Esophagus (tissue), 2 donors: ENCODE measurements around the gene RUNDC3A. TPM values are rescaled to one million over a fixed set of nuclear protein-coding genes. Genes with fewer than 3 reads are reported as not detected.
A peak's percentile ranks its signal among the peaks of the same experiment; 100 is the strongest.

ENCODE experiments used
- H3K27ac ChIP-seq, 2 donors: one replicate each; pipeline ENCODE4 v1.5.1; 2013; ENCODE audit warnings: low read depth in 2 of 2, mild to moderate bottlenecking in 2 of 2, inconsistent platforms in 1 of 2, low read length in 1 of 2, moderate library complexity in 1 of 2
- H3K27me3 ChIP-seq, 2 donors: one replicate each; pipeline ENCODE4 v1.6.1; 2013; ENCODE audit warnings: low read length in 2 of 2, control low read depth in 1 of 2, mild to moderate bottlenecking in 1 of 2; ENCODE audit not compliant: insufficient read depth in 2 of 2, control insufficient read depth in 1 of 2
- H3K36me3 ChIP-seq, 2 donors: one replicate each; pipeline ENCODE4 v1.6.1; 2013; ENCODE audit warnings: low read length in 1 of 2; ENCODE audit not compliant: control insufficient read depth in 2 of 2, insufficient read depth in 2 of 2
- H3K4me1 ChIP-seq, 2 donors: one replicate each; pipeline ENCODE4 v1.6.1; 2013; ENCODE audit warnings: low read length in 1 of 2; ENCODE audit not compliant: control insufficient read depth in 2 of 2, insufficient read depth in 2 of 2
- H3K4me3 ChIP-seq, 2 donors: one replicate each; pipeline ENCODE4 v1.5.1; 2013; ENCODE audit warnings: low read length in 2 of 2, mild to moderate bottlenecking in 2 of 2, low read depth in 1 of 2, moderate library complexity in 1 of 2
- H3K9me3 ChIP-seq, 2 donors: one replicate each; pipeline ENCODE4 v1.6.1; 2013; ENCODE audit warnings: mild to moderate bottlenecking in 2 of 2, low read depth in 1 of 2, low read length in 1 of 2, moderate library complexity in 1 of 2; ENCODE audit not compliant: control insufficient read depth in 2 of 2, insufficient read depth in 1 of 2
- WGBS, 2 donors: extraction: QIAGEN DNeasy Blood & Tissue Kit; methylation state at CpG; one replicate each; pipeline ENCODE4 v1.1.7; 2013; 5-methylcytosine and 5-hydroxymethylcytosine counted together
- polyA plus RNA-seq, 2 donors: library from polyadenylated mRNA; stranded (reverse); fragments of 200-250 nt; gene quantifications; one replicate each; pipeline ENCODE4 v1.2.3, GENCODE V29; 2013
- donor health status: healthy with polysubstance abuse.
- donor health status: Bipolar disorder and iron deficiency.

Gene RUNDC3A
- under 1 TPM; 0.77 to 0.88 TPM for polyA plus RNA-seq

- Histone ChIP-seq H3K27me3 (no peaks in the 10 kb centered on the region), H3K4me3 (peak within 1 kb of the TSS; percentile 19 to 29)
Observed at GRCh38 chr17:44308320-44308818, at the start of gene RUNDC3A. Gene RUNDC3A (plus strand): TSS chr17:44308601. CDS start chr17:44308833, 232 bp downstream.

GRCh38 chr17:44258811-44259351, 49.5 kb upstream of the RUNDC3A start:
- no peak overlapping the region for H3K27ac ChIP-seq
- no peaks in the 10 kb centered on the region for H3K36me3 ChIP-seq
- 70 to 76% methylated on average over 17 of the region's 17 CpGs for WGBS, 2 donors
- H3K4me3 ChIP-seq = no peak overlapping the region
- H3K9me3 ChIP-seq = no peaks in the 10 kb centered on the region
- H3K4me1 ChIP-seq = no peaks in the 10 kb centered on the region
- H3K27me3 ChIP-seq = no peaks in the 10 kb centered on the region

More at GRCh38 chr17:44308320-44308818, at the start of gene RUNDC3A:
- 1 to 2% methylated on average over 30 to 39 of the region's 39 CpGs for WGBS, 2 donors
- Histone ChIP-seq H3K27ac (peak within 1 kb of the TSS in 1 of 2 donors; percentile 40), H3K36me3 (no peaks in the 10 kb centered on the region), H3K9me3 (no peaks in the 10 kb centered on the region), H3K4me1 (peaks cover 10 to 19% of the 10 kb centered on the region in 2 donors)

- Histone ChIP-seq H3K27ac (no peak overlapping the region), H3K4me1 (no peaks in the 10 kb centered on the region), H3K27me3 (no peaks in the 10 kb centered on the region), H3K4me3 (no peak overlapping the region), H3K36me3 (no peaks in the 10 kb centered on the region), H3K9me3 (no peaks in the 10 kb centered on the region)
- WGBS, 2 donors = 87 to 95% methylated on average over 6 of the region's 6 CpGs
Observed at GRCh38 chr17:44260296-44260695, 48.1 kb upstream of the RUNDC3A start.

GRCh38 chr17:44262654-44263225, 45.7 kb upstream of the RUNDC3A start:
- H3K9me3 ChIP-seq = no peaks in the 10 kb centered on the region
- no peak overlapping the region for H3K27ac ChIP-seq
- H3K4me1 ChIP-seq = no peaks in the 10 kb centered on the region
- H3K4me3 ChIP-seq = no peak overlapping the region
- no peaks in the 10 kb centered on the region for H3K27me3 ChIP-seq
- 73 to 75% methylated on average over 11 of the region's 11 CpGs for WGBS, 2 donors
- H3K36me3 ChIP-seq = no peaks in the 10 kb centered on the region

- Histone ChIP-seq H3K9me3 (no peaks in the 10 kb centered on the region), H3K27ac (no peak overlapping the region), H3K4me1 (no peaks in the 10 kb centered on the region), H3K36me3 (no peaks in the 10 kb centered on the region), H3K27me3 (no peaks in the 10 kb centered on the region), H3K4me3 (no peak overlapping the region)
- WGBS, 2 donors = 92 to 93% methylated on average over 7 of the region's 7 CpGs
Observed at GRCh38 chr17:44263345-44263902, 45.0 kb upstream of the RUNDC3A start.

GRCh38 chr17:44266402-44267164, 41.8 kb upstream of the RUNDC3A start:
- H3K27ac ChIP-seq = no peak overlapping the region
- H3K4me1 ChIP-seq = no peaks in the 10 kb centered on the region
- WGBS, 2 donors = 63 to 78% methylated on average over 9 of the region's 9 CpGs
- no peaks in the 10 kb centered on the region for H3K36me3 ChIP-seq
- H3K27me3 ChIP-seq = no peaks in the 10 kb centered on the region
- H3K9me3 ChIP-seq = no peaks in the 10 kb centered on the region
- no peak overlapping the region for H3K4me3 ChIP-seq

GRCh38 chr17:44267165-44267455, 41.3 kb upstream of the RUNDC3A start:
- Histone ChIP-seq H3K4me1 (no peaks in the 10 kb centered on the region), H3K9me3 (no peaks in the 10 kb centered on the region), H3K36me3 (no peaks in the 10 kb centered on the region), H3K4me3 (no peak overlapping the region), H3K27me3 (no peaks in the 10 kb centered on the region), H3K27ac (no peak overlapping the region)
- WGBS, 2 donors = 87 to 93% methylated on average over 5 of the region's 5 CpGs

GRCh38 chr17:44267818-44268490, 40.4 kb upstream of the RUNDC3A start, which contains the start of gene SLC4A1:
Gene SLC4A1 (minus strand): TSS chr17:44268135. CDS start chr17:44262866, 5,269 bp downstream.
- H3K27ac ChIP-seq = no peak within 1 kb of the TSS
- no peak within 1 kb of the TSS for H3K4me3 ChIP-seq
- 70 to 74% methylated on average over 14 of the region's 14 CpGs for WGBS, 2 donors
- no peaks in the 10 kb centered on the region for H3K27me3 ChIP-seq
- H3K9me3 ChIP-seq = no peaks in the 10 kb centered on the region
- no peaks in the 10 kb centered on the region for H3K36me3 ChIP-seq
- H3K4me1 ChIP-seq = no peaks in the 10 kb centered on the region
